K562 (cell line): ENCODE results near the gene RPS2. TPM values are rescaled to one million over a fixed set of nuclear protein-coding genes. Genes with fewer than 3 reads are reported as not detected.
A peak's percentile ranks its signal among the peaks of the same experiment; 100 is the strongest.

Experiments
- ELK3 ChIP-seq: fragments of 450-650 bp; formaldehyde crosslinking; IDR thresholded peaks from 2 replicates; pipeline ENCODE4 v1.4.0; 2020; ENCODE audit warnings: mild to moderate bottlenecking
- FOXA1 ChIP-seq: fragments of 450-650 bp; IDR thresholded peaks from 2 replicates; pipeline ENCODE4 v1.6.1; 2016; ENCODE audit warnings: mild to moderate bottlenecking, borderline replicate concordance
- GTF2B ChIP-seq: IDR thresholded peaks from 2 replicates; pipeline ENCODE4 v1.6.1; 2011; ENCODE audit not compliant: insufficient read length; ENCODE audit errors: extremely low read depth
- HEY1 ChIP-seq: fragments of 250-450 bp; sonication (Bioruptor Pico); IDR thresholded peaks from 2 replicates; pipeline ENCODE4 v1.5.0; 2020; ENCODE audit warnings: mild to moderate bottlenecking, moderate library complexity, borderline replicate concordance
- IRF9 ChIP-seq: fragments of 450-650 bp; IDR thresholded peaks from 2 replicates; pipeline ENCODE4 v1.6.1; 2016; ENCODE audit warnings: missing biosample characterization, missing genetic modification characterization
- KAT8 ChIP-seq: fragments of 450-650 bp; IDR thresholded peaks from 2 replicates; pipeline ENCODE4 v1.6.1; 2016; ENCODE audit warnings: low read depth, mild to moderate bottlenecking
- KLF16 ChIP-seq: IDR thresholded peaks from 2 replicates; pipeline ENCODE4 v1.6.1; 2016; ENCODE audit warnings: antibody characterized with exemption
- KLF6 ChIP-seq: fragments of 250-450 bp; sonication (Bioruptor Pico); IDR thresholded peaks from 2 replicates; pipeline ENCODE4 v1.4.0; 2020; ENCODE audit warnings: mild to moderate bottlenecking, moderate library complexity, borderline replicate concordance
- MCM2 ChIP-seq: fragments of 450-650 bp; IDR thresholded peaks from 2 replicates; pipeline ENCODE4 v1.6.1; 2017; ENCODE audit warnings: low read depth, mild to moderate bottlenecking
- MED1 ChIP-seq: sonication (generic); formaldehyde crosslinking; IDR thresholded peaks from 2 replicates; pipeline ENCODE4 v1.8.1; 2023; ENCODE audit warnings: missing genetic modification reagents, borderline replicate concordance
- MEIS2 ChIP-seq: fragments of 450-650 bp; IDR thresholded peaks from 2 replicates; pipeline ENCODE4 v1.6.1; 2014; ENCODE audit warnings: mild to moderate bottlenecking; ENCODE audit not compliant: partially characterized antibody
- MIER1 ChIP-seq: fragments of 450-650 bp; IDR thresholded peaks from 2 replicates; pipeline ENCODE4 v1.6.1; 2016; ENCODE audit warnings: antibody characterized with exemption, mild to moderate bottlenecking, low read depth
- NR2C1 ChIP-seq, 2 experiments: fragments of 450-650 bp; IDR thresholded peaks; 2 replicates each; pipeline ENCODE4 v1.6.1; 2017; ENCODE audit warnings: mild to moderate bottlenecking in 2 of 2, antibody characterized with exemption in 1 of 2, inconsistent platforms in 1 of 2, missing compliant biosample characterization in 1 of 2, missing genetic modification characterization in 1 of 2
- SMAD4 ChIP-seq: fragments of 250-450 bp; sonication (Bioruptor Pico); conservative IDR thresholded peaks from 2 replicates; pipeline ENCODE4 v1.8.0; 2021; ENCODE audit warnings: inconsistent platforms, mild to moderate bottlenecking, moderate library complexity
- TAL1 ChIP-seq: fragments of 450-650 bp; IDR thresholded peaks from 2 replicates; pipeline ENCODE4 v1.6.1; 2016; ENCODE audit warnings: mild to moderate bottlenecking
- TARDBP ChIP-seq: fragments of 450-650 bp; IDR thresholded peaks from 2 replicates; pipeline ENCODE4 v1.6.1; 2016
- TEAD2 ChIP-seq: fragments of 450-650 bp; IDR thresholded peaks from 2 replicates; pipeline ENCODE4 v1.6.1; 2016; ENCODE audit warnings: missing genetic modification characterization, control low read depth, missing compliant biosample characterization
- THRA ChIP-seq: fragments of 450-650 bp; IDR thresholded peaks from 2 replicates; pipeline ENCODE4 v1.6.1; 2017; ENCODE audit warnings: mild to moderate bottlenecking, moderate library complexity
- ZBTB7A ChIP-seq: IDR thresholded peaks from 2 replicates; pipeline ENCODE4 v1.6.1; 2011; ENCODE audit warnings: low read depth, mild to moderate bottlenecking, low read length, moderate library complexity, borderline replicate concordance; ENCODE audit not compliant: control insufficient read depth
- ZNF143 ChIP-seq: sonication (generic); formaldehyde crosslinking; IDR thresholded peaks from 2 replicates; pipeline ENCODE4 v1.9.0; 2022; ENCODE audit warnings: mild to moderate bottlenecking, missing genetic modification reagents
- ZNF277 ChIP-seq: fragments of 250-450 bp; sonication (Bioruptor Pico); IDR thresholded peaks from 2 replicates; pipeline ENCODE4 v1.8.0; 2022; ENCODE audit warnings: inconsistent platforms, mild to moderate bottlenecking, moderate library complexity, borderline replicate concordance
- ZNF280B ChIP-seq: fragments of 250-450 bp; sonication (Bioruptor Pico); IDR thresholded peaks from 2 replicates; pipeline ENCODE4 v1.5.1; 2021; ENCODE audit warnings: mild to moderate bottlenecking
- polyA plus RNA-seq, 8 experiments: library from polyadenylated mRNA; depleted of rRNA in 4 of 8; stranded (reverse) in 5 of 8; unstranded in 3 of 8; fragments of >200 nt; fragmentation: Nextera tagmentation in 2 of 8; fragmentation: Illumina TruSeq in 1 of 8; extraction: Ambion mirVana in 2 of 8; extraction: Trizol in 1 of 8; gene quantifications; 2 replicates each; pipeline versions ENCODE4 v1.2.1 to v1.2.3, GENCODE V29; 2011 to 2014; ENCODE audit warnings: inconsistent platforms in 1 of 8, missing spikeins in 1 of 8
- total RNA-seq, 7 experiments: library from RNA; depleted of rRNA in 6 of 7; stranded (reverse); fragments of >200 nt in 6 of 7; fragmentation: Illumina TruSeq in 2 of 7; extraction: Trizol in 2 of 7; gene quantifications; 2 replicates each; pipeline versions ENCODE4 v1.2.1 to v1.2.3, GENCODE V29; 2011 to 2021; ENCODE audit warnings: low replicate concordance in 1 of 7

Gene RPS2
- total and polyA plus RNA-seq, 9 of the 15 experiments (the other 6 are each of a cell fraction or from before 2014, with no cell fraction given) = 834 to 4,794 (median 3,793) TPM

- TF ChIP-seq IRF9 (tag) (no peak), ZNF280B (CRISPR knock-in tag) (no peak), HEY1 (CRISPR knock-in tag) (no peak), TARDBP (no peak), NR2C1 (IDR thresholded peaks at IDR 0.05) (no peak), NR2C1 (tag; IDR thresholded peaks at IDR 0.05) (no peak), MCM2 (no peak), TAL1 (no peak), TEAD2 (tag) (no peak), KAT8 (no peak), MIER1 (no peak), SMAD4 (CRISPR knock-in tag) (peak; percentile 63), ZNF143 (CRISPR knock-in tag) (peak; percentile 55; the same call in 1 of the 2 replicates), MED1 (CRISPR knock-in tag) (no peak), MEIS2 (peak; percentile 77), ZBTB7A (peak; percentile 92), THRA (no peak), GTF2B (no peak), KLF16 (no peak), ELK3 (CRISPR knock-in tag) (no peak), KLF6 (no peak), ZNF277 (CRISPR knock-in tag) (no peak), FOXA1 (no peak)
These were observed 34.9 kb downstream of the RPS2 start (continued) for GRCh38 chr16:1929578-1930337.
